Pons (tissue), 1 donor: Measurements from ENCODE around the gene CYP4F12.
"Not testable (repeated sequence)": the region's sequence is repeated elsewhere in the genome, so short reads cannot be mapped to it uniquely, and the experiment has no call there.

ENCODE experiments used
- DNase-seq: peaks from one replicate; pipeline ENCODE4 v3.0.0-alpha.2; 2016; ENCODE audit warnings: low spot score

The CYP4F12 gene

DNA sequence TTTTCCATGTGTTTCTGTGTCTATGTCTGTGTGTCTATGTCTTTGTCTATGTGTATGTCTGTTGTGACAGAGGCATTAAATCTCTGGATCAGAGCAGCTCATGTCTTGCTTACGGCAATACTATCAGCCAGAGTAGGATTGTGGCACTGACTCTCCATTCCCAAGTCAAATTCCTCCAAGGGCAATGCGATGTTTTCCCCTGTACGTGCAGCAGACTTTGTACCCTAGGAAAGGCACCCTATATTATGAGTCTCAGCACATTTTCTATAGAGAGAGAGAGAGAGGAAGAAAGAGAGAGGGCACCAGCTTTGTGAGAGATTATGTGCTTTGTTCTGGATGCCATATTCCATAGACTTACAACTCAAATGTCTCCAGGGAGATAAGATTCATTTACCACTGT lies 21.1 kb upstream of the CYP4F12 start:
- no peak for DNase-seq

DNA sequence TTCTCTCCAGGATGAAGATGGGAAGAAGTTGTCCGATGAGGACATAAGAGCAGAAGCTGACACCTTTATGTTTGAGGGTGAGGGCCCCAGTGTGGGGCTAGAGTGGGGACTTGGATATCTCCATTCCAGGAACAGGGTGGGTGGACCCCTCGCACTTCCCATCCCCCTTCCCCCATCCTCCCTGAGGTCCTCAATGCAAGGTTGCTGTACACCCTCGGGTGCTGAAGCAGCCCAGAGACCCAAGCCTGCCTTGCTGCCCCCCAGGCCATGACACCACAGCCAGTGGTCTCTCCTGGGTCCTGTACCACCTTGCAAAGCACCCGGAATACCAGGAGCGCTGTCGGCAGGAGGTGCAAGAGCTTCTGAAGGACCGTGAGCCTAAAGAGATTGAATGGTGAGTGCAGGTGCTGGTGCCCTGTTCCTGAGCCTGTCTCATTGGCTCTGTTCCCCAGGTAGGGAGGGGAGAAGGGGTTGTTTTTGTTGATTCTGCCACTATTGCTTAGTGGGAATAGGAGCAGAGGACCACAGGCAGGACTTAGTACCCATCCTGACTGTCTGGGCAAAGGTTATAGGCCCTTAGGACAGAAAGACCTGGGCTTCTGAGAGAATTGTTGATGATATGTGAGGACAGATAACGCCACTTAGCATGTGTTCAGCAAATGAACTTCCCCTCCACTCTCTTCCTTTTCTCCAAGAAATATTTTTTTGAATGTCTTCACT lies 20.2 kb upstream of the CYP4F12 start:
- no peak for DNase-seq

DNA sequence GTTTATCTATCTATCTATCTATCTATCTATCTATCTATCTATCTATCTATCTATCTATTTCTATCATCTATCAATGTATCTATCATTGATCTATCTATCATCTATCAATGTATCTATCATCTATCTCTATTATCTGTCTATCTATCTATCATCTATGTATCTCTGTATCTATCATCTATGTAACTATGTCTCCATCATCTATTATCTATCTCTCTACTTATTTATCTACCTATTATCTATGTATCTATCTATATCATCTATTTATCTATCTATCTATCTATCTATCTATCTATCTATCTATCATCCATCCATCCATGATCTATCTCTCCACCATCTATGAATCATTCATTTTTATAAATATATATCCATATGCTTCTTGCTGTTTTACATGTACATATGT lies 16.4 kb upstream of the CYP4F12 start:
- DNase-seq, result no peak

DNA sequence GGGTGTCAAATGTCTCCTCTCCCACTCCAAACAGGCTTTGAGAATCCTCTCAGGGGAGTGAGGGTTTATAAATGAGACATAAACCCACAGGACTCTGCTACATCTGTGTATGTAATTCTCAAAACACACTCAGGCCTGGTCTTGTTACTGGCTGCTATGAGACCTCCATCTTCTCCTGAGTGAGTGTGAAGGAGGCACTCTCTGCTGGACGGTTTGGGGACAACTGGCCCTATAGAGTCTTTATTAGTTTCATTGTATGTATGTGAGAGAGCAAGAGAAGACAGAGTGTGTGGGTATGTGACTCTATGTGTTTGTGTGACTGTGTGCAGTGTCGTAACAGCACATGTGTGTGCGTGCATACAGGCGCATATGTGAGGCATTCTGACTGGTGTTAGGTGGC lies 9.6 kb upstream of the CYP4F12 start:
- no peak for DNase-seq

DNA sequence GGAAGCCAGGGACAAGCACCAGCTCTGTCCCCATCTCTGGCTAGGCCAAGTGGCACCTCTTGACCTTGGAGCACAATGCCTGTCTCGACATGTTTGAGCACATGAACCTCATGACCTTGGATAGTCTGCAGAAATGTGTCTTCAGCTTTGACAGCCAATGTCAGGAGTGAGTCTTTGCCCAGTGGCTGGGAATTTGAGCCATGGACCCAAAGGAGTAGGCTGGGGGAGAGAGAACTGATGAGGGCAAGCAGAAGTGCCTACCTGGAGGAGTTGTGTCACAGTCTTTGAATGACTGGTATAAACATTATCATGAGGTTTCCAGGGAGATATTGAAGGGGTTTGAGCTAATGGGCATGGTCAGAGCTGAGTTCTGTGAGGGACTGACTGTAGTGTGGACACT lies 6.7 kb upstream of the CYP4F12 start:
- DNase-seq, result no peak

DNA sequence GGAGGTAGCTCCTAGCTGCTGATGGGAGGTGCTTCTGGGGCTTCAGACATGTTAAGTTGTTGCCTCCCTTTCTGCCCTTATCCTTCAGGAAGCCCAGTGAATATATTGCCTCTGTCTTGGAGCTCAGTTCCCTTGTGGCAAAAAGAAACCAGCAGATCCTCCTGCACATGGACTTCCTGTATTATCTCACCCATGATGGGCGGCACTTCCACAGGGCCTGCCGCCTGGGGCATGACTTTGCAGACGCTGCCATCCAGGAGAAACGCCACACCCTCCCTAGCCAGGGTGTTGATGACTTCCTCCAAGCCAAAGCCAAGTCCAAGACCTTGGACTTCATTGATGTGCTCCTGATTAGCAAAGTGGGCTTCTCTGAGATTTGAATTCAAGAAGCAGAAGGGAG lies 6.0 kb upstream of the CYP4F12 start:
- no peak for DNase-seq

DNA sequence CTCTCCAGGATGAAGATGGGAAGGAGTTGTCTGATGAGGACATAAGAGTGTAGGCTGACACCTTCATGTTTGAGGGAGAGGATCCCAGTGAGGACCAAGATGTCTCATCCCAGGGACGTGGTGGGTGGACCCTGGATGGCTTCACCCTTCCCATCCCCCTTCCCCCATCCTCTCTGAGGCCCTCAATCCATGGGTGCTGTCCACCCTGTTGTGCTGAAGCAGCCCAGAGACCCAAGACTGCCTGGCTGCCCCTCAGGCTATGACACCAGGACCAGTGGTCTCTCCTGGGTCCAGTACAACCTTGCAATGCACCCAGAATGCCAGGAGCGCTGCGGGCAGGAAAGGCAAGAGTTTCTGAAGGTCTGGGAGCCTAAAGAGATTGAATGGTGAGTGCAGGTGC lies 3.4 kb upstream of the CYP4F12 start:
- DNase-seq, result no peak

DNA sequence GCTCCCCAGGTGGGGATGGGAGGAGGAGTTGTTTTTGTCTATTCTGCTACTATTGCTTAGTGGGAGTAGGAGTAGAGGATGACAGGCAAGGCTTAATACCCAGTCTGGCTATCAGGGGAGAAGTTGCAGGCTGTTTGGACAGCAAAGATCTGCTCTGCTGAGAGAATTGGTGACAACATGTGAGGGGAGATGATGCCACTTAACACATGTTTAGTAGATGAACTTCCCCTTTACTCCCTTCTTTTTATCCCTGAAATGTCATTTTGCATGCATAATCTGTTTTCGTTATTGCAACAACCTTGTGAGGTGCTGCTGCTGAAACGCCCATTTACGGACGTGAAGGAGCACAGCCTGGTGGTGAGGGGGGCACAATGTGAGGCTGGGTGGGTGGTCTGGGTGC lies 3.0 kb upstream of the CYP4F12 start:
- no peak for DNase-seq

DNA sequence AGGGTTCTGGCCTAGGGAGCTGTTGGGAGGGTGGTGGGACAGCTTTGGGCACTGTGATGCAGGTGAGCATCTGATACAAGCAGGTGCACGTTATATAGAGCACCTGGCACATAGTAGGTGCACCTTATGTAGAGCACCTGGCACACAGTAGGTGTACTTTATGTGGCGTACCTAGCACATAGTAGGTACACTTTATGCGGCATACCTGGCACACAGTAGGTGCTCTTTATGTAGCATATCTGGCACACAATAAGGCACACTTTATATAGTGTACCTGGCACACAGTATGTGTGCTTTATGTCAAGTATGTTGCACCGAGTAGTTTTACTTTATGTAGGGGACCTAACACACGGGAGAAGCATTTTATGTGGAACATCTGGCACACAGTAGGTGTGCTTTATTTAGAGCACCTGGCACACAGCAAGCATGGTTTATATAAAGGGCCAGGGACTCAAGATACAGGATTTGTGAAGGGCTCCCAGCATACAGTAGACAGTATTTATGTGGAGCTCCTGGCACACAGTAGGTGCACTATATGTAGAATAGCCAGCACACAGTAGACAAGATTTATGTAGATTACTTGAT lies 1.6 kb upstream of the CYP4F12 start:
- DNase-seq, result no peak

DNA sequence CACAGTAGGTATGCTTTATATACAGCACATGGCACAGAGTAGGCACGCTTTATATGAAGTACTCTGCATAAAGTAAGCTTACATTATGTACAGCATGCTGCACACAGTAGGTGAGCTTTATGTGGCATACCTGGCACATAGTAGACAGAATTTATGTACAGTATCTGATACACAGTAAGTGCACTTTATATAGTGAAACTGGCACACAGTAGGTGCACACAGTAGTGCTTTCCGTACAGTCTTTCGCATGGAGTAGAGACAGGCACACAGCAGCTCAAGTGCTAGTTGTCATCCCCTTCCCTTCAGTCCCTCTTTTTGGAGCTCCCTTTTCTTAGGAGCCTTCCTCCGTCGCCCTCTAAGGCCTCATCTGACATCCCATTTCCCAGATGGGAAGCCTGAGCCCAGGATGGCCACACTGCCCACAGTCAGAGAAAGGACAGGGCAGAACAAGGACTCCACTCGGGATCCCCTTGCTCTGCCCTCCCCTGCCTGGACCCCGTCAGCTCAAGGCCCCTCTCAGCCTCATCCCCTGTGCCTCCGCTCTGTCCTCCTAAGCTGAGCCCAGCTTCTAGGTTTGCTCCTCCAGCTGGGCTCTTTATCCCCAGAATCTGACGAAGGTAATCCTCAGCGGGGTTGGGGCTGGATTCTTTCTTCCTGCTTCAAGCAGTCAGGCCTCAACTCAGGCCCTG lies 852 bp upstream of the CYP4F12 start:
- no peak for DNase-seq

DNA sequence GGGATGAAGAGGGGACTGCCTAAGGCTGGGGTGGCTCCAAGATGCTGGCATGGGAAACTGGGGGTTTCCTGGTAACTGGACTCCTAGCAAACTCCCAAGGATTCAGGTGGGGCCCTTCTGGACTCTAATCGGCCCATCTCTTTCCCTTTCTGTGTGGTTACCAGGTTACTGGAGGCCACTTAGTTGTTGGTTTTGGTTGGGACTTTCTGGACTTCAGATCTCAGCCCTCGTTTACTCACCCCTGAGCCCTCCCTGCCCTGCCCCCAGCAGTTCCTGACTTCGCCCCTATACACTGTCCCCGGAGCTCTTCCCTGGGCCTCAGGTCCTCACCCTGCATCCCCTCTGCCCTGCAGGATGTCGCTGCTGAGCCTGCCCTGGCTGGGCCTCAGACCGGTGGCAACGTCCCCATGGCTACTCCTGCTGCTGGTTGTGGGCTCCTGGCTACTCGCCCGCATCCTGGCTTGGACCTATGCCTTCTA lies 328 bp downstream of the CYP4F12 start:
- DNase-seq, result no peak

DNA sequence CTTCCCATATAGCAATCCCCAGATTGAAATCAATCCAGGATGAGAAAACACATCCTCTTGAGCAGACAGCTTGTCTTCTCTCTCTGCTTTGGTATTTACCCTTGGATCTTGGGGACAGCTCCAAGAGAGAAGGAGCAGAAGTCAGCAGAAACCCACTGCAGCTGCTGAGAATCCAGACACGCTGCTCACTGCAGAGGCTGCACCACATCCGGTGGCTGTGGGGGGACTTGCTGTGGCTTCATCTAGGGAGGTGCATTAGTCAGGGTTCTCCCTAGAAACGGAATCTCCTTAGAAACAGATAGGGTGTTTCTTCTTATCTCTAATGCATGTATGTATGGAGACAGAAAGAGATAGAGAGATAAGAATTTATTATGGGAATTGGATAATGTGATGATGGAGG lies 2.7 kb downstream of the CYP4F12 start:
- no peak for DNase-seq

DNA sequence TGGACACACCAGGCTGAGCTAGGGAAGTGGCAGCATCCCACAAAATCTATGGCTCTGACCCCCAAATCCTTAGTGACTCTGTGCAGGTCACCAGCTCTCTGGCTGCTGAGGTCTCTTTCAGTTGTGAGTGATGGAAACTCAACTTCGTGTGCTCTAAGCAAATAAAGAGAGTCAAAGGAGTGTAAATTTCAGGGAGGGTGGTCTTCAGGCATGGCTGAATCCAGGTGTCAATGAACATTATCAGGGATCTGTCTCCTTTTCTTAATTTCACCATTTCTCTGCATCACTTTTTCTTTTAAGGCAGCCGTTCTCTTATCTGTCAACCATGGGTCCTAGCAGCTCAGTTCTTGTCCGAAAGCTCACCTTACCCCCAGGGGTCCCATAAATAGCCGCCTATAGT lies 6.2 kb downstream of the CYP4F12 start:
- no peak for DNase-seq

DNA sequence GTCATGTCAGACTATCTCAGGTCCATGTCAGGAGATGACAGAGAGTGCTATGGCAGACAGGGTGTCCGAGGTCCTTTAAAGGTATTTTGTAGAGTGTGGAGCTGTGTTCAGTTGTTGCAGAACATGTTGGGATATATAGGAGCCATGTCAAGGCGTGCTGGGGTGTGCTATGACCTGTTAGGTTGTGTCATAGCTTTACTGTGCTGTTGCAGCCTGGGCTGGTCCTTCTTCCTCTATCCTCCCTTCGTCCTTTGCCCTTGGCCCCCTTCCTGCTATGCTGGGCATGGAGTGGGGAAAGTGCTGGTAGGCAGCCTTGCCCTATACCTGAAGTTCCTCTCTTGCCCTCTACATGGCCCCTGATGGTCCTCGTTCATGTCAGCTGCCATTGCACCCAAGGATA lies 7.0 kb downstream of the CYP4F12 start:
- not testable (repeated sequence) for DNase-seq

DNA sequence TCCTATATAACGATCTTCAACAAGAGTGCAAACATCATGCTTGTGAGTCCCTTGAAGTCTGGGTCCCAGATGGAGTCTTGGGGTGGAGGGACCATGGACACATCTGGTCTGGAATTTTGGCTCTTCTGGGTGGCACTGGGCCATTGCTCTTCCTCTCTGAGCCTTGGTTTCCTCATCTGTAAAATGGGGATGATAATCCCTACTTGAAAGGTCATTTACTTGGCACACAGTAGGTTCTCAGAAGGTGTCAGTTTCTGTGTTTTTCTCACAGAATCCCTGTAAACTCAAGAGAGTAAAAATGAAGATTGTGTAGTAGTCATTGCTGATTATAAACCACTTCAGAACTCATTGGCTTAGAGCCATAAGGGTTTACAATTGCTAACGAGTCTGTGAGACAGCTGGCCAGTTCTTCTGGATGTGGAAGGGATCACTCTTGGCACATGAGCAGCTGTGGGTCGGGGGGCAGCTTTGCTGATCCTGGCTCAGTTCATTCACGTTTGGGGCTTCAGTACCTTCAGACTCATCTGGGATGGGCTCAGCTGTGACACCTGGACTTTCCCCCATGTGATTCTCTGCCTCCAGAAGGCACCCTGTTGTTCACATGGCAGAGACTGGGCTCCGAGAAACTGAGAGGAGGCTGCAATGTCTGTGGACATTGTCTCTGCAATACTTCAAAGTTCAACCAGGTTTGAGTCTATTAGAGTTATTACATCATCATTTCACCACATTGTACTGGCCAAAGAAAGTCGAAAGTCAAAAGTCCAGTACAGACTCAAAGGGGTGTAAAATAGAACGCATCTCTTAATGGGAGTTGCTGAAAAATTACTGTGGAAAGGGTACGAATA lies 7.8 kb downstream of the CYP4F12 start:
- no peak for DNase-seq

DNA sequence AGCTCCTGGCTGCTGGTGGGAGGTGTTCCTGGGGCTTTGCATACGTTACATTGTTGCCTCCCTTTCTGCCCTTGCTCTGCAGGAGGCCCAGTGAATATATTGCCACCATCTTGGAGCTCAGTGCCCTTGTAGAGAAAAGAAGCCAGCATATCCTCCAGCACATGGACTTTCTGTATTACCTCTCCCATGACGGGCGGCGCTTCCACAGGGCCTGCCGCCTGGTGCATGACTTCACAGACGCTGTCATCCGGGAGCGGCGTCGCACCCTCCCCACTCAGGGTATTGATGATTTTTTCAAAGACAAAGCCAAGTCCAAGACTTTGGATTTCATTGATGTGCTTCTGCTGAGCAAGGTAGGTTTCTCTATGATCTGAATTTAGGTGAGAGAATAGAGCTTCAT lies 10.5 kb downstream of the CYP4F12 start:
- DNase-seq, result no peak

DNA sequence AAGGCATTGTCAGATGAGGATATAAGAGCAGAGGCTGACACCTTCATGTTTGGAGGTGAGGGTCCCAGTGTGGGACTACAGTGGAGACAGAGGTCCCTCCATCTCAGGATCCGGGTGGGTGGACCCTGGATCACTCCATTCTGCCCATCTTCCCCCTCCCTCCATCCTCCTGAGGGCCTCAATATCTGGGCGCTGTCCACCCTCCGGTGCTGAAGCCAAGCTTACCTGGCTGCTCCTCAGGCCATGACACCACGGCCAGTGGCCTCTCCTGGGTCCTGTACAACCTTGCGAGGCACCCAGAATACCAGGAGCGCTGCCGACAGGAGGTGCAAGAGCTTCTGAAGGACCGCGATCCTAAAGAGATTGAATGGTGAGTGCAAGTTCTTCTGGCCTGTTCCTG lies 11.9 kb downstream of the CYP4F12 start:
- no peak for DNase-seq

DNA sequence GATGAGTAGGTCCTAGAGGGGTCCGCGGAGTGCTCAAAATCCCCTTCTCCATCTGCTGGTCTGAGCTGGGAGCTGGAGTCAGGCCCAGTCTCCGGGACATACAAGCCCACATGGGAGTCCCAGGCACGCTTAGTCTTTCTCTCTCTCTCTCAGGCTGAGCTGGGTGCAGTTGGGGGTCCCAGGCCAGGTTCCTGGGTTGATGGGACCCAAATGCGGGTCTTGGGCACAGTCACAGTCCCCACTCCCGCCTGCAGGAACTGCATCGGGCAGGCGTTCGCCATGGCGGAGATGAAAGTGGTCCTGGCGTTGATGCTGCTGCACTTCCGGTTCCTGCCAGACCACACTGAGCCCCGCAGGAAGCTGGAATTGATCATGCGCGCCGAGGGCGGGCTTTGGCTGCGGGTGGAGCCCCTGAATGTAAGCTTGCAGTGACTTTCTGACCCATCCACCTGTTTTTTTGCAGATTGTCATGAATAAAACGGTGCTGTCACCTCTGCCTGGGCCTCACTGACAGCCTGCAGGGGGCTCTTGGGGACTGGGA lies 23.8 kb downstream of the CYP4F12 start:
- no peak for DNase-seq

DNA sequence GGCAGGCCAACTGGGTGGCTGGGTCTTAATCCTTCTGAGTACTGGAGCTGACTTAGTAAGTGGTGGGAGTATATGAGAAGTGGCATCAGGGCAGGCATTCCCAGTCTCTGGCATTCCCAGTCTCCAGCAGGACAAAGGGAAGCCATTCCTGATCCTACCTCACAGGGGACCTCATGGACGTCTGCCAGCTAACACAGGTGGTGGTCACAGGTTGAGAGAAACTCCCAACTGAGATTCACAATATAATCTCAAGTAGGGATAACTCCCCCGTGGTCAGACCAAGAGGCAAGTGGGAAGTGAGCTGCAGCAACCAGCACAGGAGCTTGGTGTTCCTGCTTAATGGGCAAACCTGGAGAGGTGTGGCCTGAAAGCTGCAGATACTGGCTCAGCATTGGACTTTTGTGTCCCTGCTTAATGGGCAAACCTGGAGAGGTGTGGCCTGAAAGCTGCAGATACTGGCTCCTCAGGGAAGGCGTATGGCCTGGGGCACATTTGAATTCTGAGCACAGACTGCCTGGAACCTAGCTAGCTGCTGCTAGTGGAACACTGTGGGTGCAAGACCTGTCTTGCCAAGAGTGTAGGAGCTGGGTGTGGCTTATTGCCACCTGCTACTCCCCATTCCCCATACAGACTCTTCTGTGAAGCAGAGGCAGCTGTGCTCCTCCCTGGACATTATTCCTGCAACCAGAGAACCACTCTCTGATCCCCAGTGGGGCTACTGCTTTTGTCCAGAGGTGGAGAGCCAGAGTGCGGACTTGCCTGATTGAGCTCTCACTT lies 29.1 kb downstream of the CYP4F12 start:
- DNase-seq, result no peak

DNA sequence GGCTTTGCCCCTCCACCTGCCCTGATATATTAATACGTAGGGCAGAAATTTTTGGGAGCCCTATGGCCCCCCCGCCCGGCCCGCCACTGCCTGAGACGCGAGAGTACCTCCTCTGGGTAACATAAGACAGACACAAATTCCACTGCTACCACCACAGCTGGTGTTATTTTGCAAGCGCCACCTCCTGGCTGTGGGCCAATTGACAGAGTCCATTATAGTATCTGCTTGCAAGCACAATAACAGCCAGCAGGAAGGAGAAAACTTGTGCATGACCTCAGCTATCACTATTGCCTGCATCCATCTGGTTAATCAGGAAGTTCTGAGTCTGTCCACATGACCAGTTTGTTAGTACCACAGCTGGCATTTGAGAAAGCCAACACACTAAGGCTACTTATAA lies 29.6 kb downstream of the CYP4F12 start:
- DNase-seq, result peak; percentile 32

DNA sequence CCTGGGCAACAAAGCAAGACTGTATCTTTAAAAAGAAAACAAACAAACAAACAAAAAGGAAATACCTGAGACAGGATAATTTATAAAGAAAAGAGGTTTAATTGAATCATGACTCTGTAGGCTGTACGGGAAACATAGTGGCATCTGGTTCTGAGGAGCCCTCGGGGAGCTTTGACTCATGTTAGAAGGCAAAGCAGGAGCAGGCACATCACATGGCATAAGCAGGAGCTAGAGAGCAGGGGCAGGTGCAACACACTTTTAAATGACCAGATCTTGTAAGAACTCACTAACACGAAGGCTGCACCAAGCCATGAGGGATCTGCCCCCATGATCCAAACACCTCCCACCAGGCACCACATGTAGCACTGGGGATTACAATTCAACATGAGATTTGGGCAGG lies 41.8 kb downstream of the CYP4F12 start:
- no peak for DNase-seq
